ENCODE measurements around the gene GLCCI1. TPM values are rescaled to one million over a fixed set of nuclear protein-coding genes. Genes with fewer than 3 reads are reported as not detected.

GLCCI1 gene
- total RNA-seq, 1 experiment from 2014 or later = 8.5 TPM

- no peaks in the 10 kb centered on the region for H4K20me1 ChIP-seq (ENCODE audit: low read length)
- no peaks in the 10 kb centered on the region for H3K27me3 ChIP-seq (ENCODE audit: low read length)
- no peak overlapping the region for H3K27ac ChIP-seq (ENCODE audit: low read length)
- H3K9me3 ChIP-seq (ENCODE audit: low read length) = 0 out of 2 replicates have a peak, but pooled peaks cover 4% of the 10 kb centered on the region
- CTCF ChIA-PET = interaction anchor here (0.6 to 1.0 kb wide), 3 partner anchors 65 to 354 kb away, joined by 3 to 5 read pairs (median 4); no protein-coding TSS in a partner anchor
- POLR2A ChIA-PET (ENCODE audit: unreplicated experiment) = interaction anchor here (0.6 kb wide), 1 partner anchor 17 kb away, joined by 3 read pairs; no protein-coding TSS in a partner anchor
- BruUV-seq (replicated peaks) = no TSS peak
- TF ChIP-seq, protein P1, sequence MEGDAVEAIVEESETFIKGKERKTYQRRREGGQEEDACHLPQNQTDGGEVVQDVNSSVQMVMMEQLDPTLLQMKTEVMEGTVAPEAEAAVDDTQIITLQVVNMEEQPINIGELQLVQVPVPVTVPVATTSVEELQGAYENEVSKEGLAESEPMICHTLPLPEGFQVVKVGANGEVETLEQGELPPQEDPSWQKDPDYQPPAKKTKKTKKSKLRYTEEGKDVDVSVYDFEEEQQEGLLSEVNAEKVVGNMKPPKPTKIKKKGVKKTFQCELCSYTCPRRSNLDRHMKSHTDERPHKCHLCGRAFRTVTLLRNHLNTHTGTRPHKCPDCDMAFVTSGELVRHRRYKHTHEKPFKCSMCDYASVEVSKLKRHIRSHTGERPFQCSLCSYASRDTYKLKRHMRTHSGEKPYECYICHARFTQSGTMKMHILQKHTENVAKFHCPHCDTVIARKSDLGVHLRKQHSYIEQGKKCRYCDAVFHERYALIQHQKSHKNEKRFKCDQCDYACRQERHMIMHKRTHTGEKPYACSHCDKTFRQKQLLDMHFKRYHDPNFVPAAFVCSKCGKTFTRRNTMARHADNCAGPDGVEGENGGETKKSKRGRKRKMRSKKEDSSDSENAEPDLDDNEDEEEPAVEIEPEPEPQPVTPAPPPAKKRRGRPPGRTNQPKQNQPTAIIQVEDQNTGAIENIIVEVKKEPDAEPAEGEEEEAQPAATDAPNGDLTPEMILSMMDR (conservative IDR thresholded peaks at IDR 0.05; ENCODE audit: low read depth, low read length) = no peak
- TF ChIP-seq EZH2phosphoT487 (IDR thresholded peaks at IDR 0.05; ENCODE audit: borderline replicate concordance, low read length) = no peak
- no peak for TF ChIP-seq EZH2 (IDR thresholded peaks at IDR 0.05; ENCODE audit: low read length, unreplicated experiment)
- H3F3A ChIP-seq (ENCODE audit: low read length, unreplicated experiment) = no peaks in the 10 kb centered on the region
- DNase-seq (no peak), ATAC-seq (peak; percentile 19)
- intact Hi-C loops (cut with micrococcal nuclease) = loop anchor here (10.0 kb wide), 1 partner anchor 440 kb away; no protein-coding TSS in a partner anchor
- no peak overlapping the region for H3K9ac ChIP-seq (ENCODE audit: low read length)
- H3K36me3 ChIP-seq (ENCODE audit: low read depth, low read length) = peaks cover 5% of the 10 kb centered on the region; the same call in 1 of the 2 replicates
- no peak overlapping the region for H2AFZ ChIP-seq (ENCODE audit: low read length)
- H3K79me2 ChIP-seq (ENCODE audit: low read length) = no peaks in the 10 kb centered on the region
- H3K4me2 ChIP-seq (ENCODE audit: low read length) = no peak overlapping the region
- H3K4me1 ChIP-seq (ENCODE audit: insufficient read depth, low read length) = 0 out of 2 replicates have a peak, but pooled peaks cover 8% of the 10 kb centered on the region
- no peaks in the 10 kb centered on the region for H3K9me2 ChIP-seq (replicated peaks; ENCODE audit: low read length)
- no peak overlapping the region for H3K4me3 ChIP-seq (ENCODE audit: low read length)
Measured at GRCh38 chr7:8035192-8035591, 66.6 kb downstream of the GLCCI1 start.

GRCh38 chr7:8035647-8036518 lies 67.3 kb downstream of the GLCCI1 start:
- Histone ChIP-seq H3K4me1 (ENCODE audit: insufficient read depth, low read length) (0 out of 2 replicates have a peak, but pooled peaks cover 8% of the 10 kb centered on the region), H3K4me2 (ENCODE audit: low read length) (no peak overlapping the region), H3K36me3 (ENCODE audit: low read depth, low read length) (peaks cover 5% of the 10 kb centered on the region; the same call in 1 of the 2 replicates), H3K9ac (ENCODE audit: low read length) (no peak overlapping the region), H3K27me3 (ENCODE audit: low read length) (no peaks in the 10 kb centered on the region), H3K9me3 (ENCODE audit: low read length) (0 out of 2 replicates have a peak, but pooled peaks cover 4% of the 10 kb centered on the region), H3K4me3 (ENCODE audit: low read length) (no peak overlapping the region), H3F3A (ENCODE audit: low read length, unreplicated experiment) (no peaks in the 10 kb centered on the region), H2AFZ (ENCODE audit: low read length) (no peak overlapping the region), H3K9me2 (replicated peaks; ENCODE audit: low read length) (no peaks in the 10 kb centered on the region), H3K79me2 (ENCODE audit: low read length) (no peaks in the 10 kb centered on the region), H3K27ac (ENCODE audit: low read length) (no peak overlapping the region), H4K20me1 (ENCODE audit: low read length) (no peaks in the 10 kb centered on the region)
- no TSS peak for BruUV-seq (replicated peaks)
- TF ChIP-seq EZH2phosphoT487 (IDR thresholded peaks at IDR 0.05; ENCODE audit: borderline replicate concordance, low read length) = no peak
- TF ChIP-seq EZH2 (IDR thresholded peaks at IDR 0.05; ENCODE audit: low read length, unreplicated experiment) = no peak
- TF ChIP-seq, protein P1 (conservative IDR thresholded peaks at IDR 0.05; ENCODE audit: low read depth, low read length) = peak; percentile 74
- DNase-seq = peak; percentile 41
- intact Hi-C loops (cut with micrococcal nuclease) = loop anchor here (1.0 to 10.0 kb wide), 4 partner anchors 67 to 441 kb away; no protein-coding TSS in a partner anchor
- ChIA-PET CTCF (interaction anchor here (0.6 to 1.0 kb wide), 3 partner anchors 66 to 355 kb away, joined by 3 to 5 read pairs (median 4); no protein-coding TSS in a partner anchor), POLR2A (ENCODE audit: unreplicated experiment) (interaction anchor here (0.6 kb wide), 2 partner anchors 18 to 193 kb away, joined by 3 to 7 read pairs; no protein-coding TSS in a partner anchor)
- ATAC-seq = peak; percentile 95

Data from PC-3 (cell line).